ENCODE results near the gene USP37.

DNA sequence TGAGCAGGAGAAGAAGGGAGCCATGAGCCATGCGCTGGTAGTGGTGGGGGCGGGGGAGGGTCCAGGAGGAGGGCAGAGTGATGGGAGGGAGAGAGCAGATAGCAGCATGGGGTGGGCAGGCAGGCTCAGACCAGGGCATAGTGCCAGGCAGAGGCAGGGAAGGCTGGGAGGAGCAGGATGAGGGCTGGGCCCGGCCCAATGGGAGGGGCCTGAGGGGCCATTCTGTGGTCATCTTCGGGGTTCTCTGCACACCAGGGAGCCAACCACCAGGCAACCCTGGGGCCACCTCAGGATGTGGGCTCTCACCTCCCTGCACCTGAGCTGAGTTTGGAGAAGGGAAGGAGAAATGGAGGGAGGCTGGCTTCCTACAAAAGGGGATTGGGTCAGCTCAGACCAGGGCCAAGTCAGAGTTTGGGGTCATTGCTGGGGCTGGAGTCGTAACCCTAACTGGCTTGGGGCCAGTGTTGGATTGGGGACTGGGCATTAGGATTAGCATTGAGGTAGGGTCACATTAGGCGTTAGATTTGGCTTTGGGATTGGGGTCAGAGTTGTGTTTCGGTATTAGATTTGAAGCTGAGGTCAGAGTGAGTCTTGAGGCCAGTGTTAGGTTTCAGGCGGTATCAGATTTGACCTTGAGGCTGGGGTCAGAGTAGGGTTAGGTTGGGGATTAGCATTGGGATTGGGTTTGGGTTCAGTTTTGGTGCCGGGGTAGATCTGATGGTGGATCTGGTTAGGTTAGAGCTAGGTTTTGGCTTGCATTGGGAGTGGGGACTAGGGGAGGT, 138.0 kb downstream of the USP37 start:
- TF ChIP-seq EZH2phosphoT487 (IDR thresholded peaks at IDR 0.05; ENCODE audit: low read depth): no peak
- TF ChIP-seq, protein P1, sequence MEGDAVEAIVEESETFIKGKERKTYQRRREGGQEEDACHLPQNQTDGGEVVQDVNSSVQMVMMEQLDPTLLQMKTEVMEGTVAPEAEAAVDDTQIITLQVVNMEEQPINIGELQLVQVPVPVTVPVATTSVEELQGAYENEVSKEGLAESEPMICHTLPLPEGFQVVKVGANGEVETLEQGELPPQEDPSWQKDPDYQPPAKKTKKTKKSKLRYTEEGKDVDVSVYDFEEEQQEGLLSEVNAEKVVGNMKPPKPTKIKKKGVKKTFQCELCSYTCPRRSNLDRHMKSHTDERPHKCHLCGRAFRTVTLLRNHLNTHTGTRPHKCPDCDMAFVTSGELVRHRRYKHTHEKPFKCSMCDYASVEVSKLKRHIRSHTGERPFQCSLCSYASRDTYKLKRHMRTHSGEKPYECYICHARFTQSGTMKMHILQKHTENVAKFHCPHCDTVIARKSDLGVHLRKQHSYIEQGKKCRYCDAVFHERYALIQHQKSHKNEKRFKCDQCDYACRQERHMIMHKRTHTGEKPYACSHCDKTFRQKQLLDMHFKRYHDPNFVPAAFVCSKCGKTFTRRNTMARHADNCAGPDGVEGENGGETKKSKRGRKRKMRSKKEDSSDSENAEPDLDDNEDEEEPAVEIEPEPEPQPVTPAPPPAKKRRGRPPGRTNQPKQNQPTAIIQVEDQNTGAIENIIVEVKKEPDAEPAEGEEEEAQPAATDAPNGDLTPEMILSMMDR (IDR thresholded peaks at IDR 0.05; ENCODE audit: low read depth, low read length): no peak
